Type B pancreatic cell (in vitro differentiated cells): ENCODE data around the gene USP2. TPM values are rescaled to one million over a fixed set of nuclear protein-coding genes. Genes with fewer than 3 reads are reported as not detected.

Source experiments
- DNase-seq: peaks from one replicate; pipeline ENCODE4 v3.0.0; 2021; ENCODE audit warnings: mixed read lengths; ENCODE audit not compliant: unreplicated experiment; ENCODE audit errors: extremely low spot score
- H3K27ac Mint-ChIP-seq: 2 replicates; pipeline ENCODE4 v1.8.0; 2021; ENCODE audit warnings: mild to moderate bottlenecking, mixed read lengths
- H3K27me3 Mint-ChIP-seq: 2 replicates; pipeline ENCODE4 v1.8.0; 2021; ENCODE audit warnings: mixed read lengths
- H3K36me3 Mint-ChIP-seq: 2 replicates; pipeline ENCODE4 v1.8.0; 2021; ENCODE audit warnings: mixed read lengths
- H3K4me1 Mint-ChIP-seq: one replicate; pipeline ENCODE4 v1.8.0; 2021; ENCODE audit warnings: mixed read lengths; ENCODE audit not compliant: unreplicated experiment
- H3K4me3 Mint-ChIP-seq: 2 replicates; pipeline ENCODE4 v1.8.0; 2021; ENCODE audit warnings: mild to moderate bottlenecking, mixed read lengths
- H3K9me3 Mint-ChIP-seq: 2 replicates; pipeline ENCODE4 v1.8.0; 2021; ENCODE audit warnings: mixed read lengths
- CTCF ChIP-seq: fragments of 200-600 bp; sonication (generic); conservative IDR thresholded peaks from 2 replicates; pipeline ENCODE4 v1.5.0; 2021; ENCODE audit warnings: antibody characterized with exemption, mild to moderate bottlenecking
- total RNA-seq: library from RNA; stranded (reverse); gene quantifications from 2 replicates; pipeline ENCODE4 v1.2.1, GENCODE V29; 2021; ENCODE audit warnings: low replicate concordance

The USP2 gene
- total RNA-seq, 1 donor from 2014 or later, result 8.2 TPM

DNA sequence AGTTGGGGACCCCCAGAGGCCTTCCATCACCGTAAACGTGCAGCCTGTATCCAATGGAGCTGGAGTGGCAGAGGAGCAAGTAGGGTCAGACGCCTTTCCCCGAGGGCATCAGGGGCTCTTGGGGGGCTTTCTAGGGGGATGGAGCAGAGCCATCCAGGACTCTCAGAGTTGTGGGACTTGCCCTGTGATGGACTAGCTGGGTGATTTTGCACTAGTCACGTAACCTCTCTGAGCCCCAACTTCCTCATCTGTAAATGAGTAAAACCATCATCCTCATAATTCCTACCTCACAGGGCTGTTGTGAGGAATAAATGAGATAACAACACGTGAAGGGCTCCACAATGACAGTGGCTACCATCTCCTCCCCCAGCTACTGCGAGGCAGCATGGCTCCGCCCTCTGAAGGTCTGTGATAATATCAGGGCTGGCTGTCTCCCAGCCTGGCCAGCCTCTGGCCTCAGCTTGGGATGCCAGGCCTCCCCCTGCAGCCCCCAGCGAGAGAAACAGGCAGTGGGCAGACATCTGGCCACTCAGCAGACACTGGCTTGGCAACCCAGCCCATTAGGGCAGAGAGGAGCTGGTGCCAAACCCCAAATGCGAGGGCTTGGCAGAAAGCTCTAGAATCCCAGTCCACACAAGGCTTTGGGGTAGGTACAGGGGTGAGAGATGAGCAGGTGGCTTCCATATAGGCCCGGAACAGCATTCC, 6.7 kb downstream of the USP2 start:
- H3K27ac Mint-ChIP-seq, result no peak overlapping the region
- peaks cover 51% of the 10 kb centered on the region for H3K4me1 Mint-ChIP-seq
- no peak for TF ChIP-seq CTCF
- peaks cover 4% of the 10 kb centered on the region for H3K27me3 Mint-ChIP-seq
- H3K4me3 Mint-ChIP-seq, result no peak overlapping the region
- H3K9me3 Mint-ChIP-seq, result no peaks in the 10 kb centered on the region
- no peaks in the 10 kb centered on the region for H3K36me3 Mint-ChIP-seq
- DNase-seq, result no peak

DNA sequence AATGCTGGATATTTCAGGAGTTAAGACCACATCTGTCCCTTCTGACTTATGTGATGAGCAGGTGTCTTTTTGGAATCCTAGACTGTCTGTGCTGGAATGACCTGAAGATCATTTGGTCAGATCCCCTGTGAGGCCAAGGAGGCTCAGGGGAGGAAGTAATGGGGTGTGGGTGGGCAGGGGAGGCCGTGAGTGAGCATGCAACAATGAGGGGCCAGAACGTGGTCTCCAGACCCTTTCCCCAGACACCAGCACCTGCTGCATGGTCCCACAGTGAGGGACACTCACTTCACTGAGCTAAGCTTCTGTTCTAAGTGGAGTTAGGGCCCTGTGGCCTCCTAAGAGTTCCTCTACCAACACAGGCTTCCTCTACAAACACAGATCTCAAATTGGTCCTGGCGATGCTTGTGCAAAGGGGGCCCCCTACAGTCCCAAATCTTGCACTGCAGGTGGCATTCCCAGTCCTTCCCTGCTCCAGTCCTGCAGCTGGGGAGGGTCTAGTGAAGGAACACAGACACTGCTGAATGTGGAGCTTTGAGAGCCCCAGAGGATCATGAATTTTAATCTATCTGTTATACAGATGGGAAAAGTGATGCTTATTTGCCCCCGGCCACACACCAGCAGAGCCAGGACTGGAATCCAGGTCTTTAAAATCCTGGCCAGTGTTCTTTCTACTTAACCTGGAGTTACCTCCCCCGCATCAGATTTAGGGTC, 7.4 kb downstream of the USP2 start:
- H3K4me3 Mint-ChIP-seq, result no peak overlapping the region
- TF ChIP-seq CTCF, result peak; percentile 92
- H3K4me1 Mint-ChIP-seq, result peaks cover 54% of the 10 kb centered on the region
- H3K36me3 Mint-ChIP-seq, result no peaks in the 10 kb centered on the region
- no peak for DNase-seq
- H3K27ac Mint-ChIP-seq, result no peak overlapping the region
- no peaks in the 10 kb centered on the region for H3K9me3 Mint-ChIP-seq
- H3K27me3 Mint-ChIP-seq, result peaks cover 6% of the 10 kb centered on the region

DNA sequence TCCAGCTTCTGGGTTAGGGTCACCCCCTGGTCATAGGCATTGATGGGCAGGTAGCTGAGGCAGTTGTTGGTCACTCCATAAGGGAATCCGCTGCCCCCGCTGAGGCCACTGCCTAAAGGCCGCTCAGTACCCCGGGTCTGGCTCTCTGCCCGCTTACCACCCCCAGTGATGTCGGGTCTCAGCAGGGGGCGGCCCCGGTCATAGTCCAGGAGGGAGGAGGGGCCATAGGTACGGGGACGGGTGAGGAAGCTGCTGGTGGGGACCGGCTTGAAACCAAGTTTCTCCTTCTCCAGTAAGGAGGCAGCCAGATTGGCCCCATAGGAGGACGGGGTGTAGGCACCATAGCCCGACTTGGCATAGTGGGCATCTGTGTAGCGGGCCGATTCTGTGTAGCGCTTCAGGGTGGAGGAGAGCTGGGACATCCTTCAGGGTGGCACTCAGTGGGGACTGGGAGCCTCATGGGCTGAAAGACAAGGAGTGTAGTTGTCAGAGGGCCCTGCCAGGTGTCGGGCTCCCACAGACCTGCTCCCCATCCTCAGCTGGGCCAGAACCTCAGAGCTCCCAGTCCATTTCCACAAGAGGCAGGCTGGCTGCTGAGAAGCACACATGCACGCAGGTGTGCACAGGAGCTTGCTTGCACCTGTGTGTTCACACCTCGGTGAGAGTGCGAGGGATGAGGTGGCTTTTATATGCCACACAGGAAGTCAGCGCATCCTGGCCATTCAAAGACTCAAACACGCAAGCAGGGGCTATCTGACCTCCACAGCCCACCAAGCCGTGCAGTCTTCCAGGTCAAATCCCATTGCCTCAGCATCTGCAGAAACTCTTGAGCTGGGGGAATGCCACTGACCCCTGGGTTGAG, 8.2 kb downstream of the USP2 start:
- no peak for DNase-seq
- Mint-ChIP-seq H3K4me1 (peaks cover 49% of the 10 kb centered on the region), H3K27me3 (peaks cover 4% of the 10 kb centered on the region), H3K27ac (no peak overlapping the region), H3K4me3 (no peak overlapping the region), H3K36me3 (no peaks in the 10 kb centered on the region), H3K9me3 (no peaks in the 10 kb centered on the region)
- TF ChIP-seq CTCF, result no peak

DNA sequence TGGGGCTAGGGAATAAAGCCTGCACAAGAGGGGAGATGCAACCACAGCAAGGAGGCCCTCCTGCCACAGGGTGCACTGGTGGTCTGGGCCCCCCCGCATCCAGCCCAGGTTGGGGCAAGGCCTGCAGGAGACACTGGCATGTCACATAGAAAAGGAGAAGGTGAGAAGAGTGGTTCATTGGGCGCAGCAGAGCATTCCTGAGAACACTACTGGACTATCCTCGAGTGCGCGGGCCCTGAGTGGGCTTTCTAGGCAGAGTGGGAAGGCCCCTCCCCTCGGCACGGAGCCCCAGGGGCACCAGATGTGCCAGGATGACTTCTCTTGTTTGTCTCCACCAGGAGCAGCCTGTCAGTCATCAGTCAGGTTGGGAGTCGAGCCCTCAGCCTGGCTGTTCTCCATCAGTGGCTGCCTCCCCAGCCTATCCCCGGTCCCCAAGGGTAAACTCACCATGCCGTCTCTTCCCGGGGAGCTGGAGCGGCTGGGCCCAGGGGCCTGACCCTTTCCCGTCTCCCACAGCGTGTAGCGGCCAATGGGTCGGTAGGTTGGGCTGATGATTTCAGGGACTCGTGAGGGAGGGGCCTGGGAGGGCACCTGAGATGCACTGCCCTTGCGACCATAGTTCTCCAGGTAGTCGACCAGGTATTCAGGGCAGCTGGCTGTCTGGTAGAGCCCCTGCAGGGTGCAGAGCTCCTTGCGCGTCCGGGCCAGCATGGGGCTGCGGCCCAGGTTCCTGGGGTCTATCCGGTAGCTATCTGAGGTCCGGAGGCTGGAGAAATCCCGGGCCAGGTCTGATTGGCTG, 9.0 kb downstream of the USP2 start:
- Mint-ChIP-seq H3K27me3 (peaks cover 4% of the 10 kb centered on the region), H3K4me3 (no peak overlapping the region), H3K9me3 (no peaks in the 10 kb centered on the region), H3K4me1 (peaks cover 57% of the 10 kb centered on the region), H3K36me3 (no peaks in the 10 kb centered on the region), H3K27ac (no peak overlapping the region)
- no peak for TF ChIP-seq CTCF
- no peak for DNase-seq

DNA sequence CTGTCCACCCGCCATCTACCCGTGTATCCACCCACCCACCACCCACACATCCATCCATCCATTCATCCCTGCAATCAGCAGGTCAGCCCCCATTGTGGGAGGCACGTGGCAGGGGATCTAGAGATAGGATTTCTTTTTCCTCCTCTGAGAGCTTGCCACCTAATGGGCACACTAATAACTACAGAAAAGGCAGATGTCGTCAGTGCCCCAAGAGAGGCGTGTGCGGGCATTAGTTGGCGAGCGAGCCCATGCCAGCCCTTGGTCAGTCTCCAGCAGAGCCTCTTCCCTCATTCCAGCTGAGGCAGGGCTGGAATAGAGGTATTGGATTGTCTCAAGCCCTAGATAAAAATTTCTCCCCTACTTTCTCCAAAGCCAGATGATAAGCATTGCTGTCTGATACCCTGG, 9.7 kb downstream of the USP2 start:
- no peak for DNase-seq
- no peaks in the 10 kb centered on the region for H3K36me3 Mint-ChIP-seq
- TF ChIP-seq CTCF, result no peak
- H3K27ac Mint-ChIP-seq, result no peak overlapping the region
- H3K27me3 Mint-ChIP-seq, result peaks cover 4% of the 10 kb centered on the region
- H3K4me3 Mint-ChIP-seq, result peak overlapping the region; percentile 47
- no peaks in the 10 kb centered on the region for H3K9me3 Mint-ChIP-seq
- peaks cover 62% of the 10 kb centered on the region for H3K4me1 Mint-ChIP-seq
